ENCODE results near the gene TPCN1. TPM values are rescaled to one million over a fixed set of nuclear protein-coding genes. Genes with fewer than 3 reads are reported as not detected.

Gene TPCN1
- total and polyA plus RNA-seq, 2 of the 8 experiments (the other 6 are each of a cell fraction or from before 2014, with no cell fraction given): 14.9 to 21.4 TPM

DNA sequence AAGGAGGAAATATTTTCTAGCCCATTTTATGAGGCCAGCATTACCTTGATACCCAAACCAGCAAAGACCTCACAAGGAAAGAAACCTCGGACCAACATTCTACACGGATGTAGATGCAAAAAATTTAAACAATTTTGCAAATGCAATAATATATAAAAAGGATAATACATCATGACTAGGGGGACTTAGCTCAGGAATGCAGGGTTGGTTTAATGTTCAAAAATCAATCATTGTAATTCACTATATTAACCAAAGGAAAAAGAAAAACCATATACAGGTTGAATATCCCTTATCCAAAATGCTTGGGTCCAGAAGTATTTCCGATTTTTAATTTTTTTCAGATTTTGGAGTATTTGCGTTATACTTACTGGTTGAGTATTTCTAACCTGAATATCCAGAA, 33.0 kb downstream of the TPCN1 start (continued):
- no peak for TF ChIP-seq GTF2F1 (IDR thresholded peaks at IDR 0.05; ENCODE audit: borderline replicate concordance, low read depth, low read length)
- no peak for TF ChIP-seq SIRT6 (IDR thresholded peaks at IDR 0.05; ENCODE audit: low read length)
- TF ChIP-seq ASH2L (IDR thresholded peaks at IDR 0.05; ENCODE audit: low read length): no peak
- TF ChIP-seq SP4 (IDR thresholded peaks at IDR 0.05; ENCODE audit: low read length): no peak
- no peak for TF ChIP-seq CBX8 (IDR thresholded peaks at IDR 0.05; ENCODE audit: borderline replicate concordance, low read depth, low read length)
- TF ChIP-seq KDM5A (IDR thresholded peaks at IDR 0.05; ENCODE audit: low read length): no peak

Data from H1 (cell line).